GM12875 (cell line): ENCODE measurements around the gene TMEM179.
A peak's percentile ranks its signal among the peaks of the same experiment; 100 is the strongest.

ENCODE experiments used
- H3K4me3 ChIP-seq: one replicate; pipeline ENCODE4 v1.5.1; 2011; ENCODE audit warnings: low read depth, low read length, control low read depth
- CTCF ChIP-seq: IDR thresholded peaks from 2 replicates; pipeline ENCODE4 v1.5.1; 2011; ENCODE audit warnings: low read depth, mild to moderate bottlenecking, control low read depth, inconsistent platforms, low read length, moderate library complexity, borderline replicate concordance; ENCODE audit not compliant: insufficient read depth

Gene TMEM179

GRCh38 chr14:104641753-104642539 lies 37.4 kb upstream of the TMEM179 start:
- H3K4me3 ChIP-seq = no peak overlapping the region
- TF ChIP-seq CTCF = no peak

GRCh38 chr14:104640681-104641080 lies 36.1 kb upstream of the TMEM179 start:
- no peak overlapping the region for H3K4me3 ChIP-seq
- no peak for TF ChIP-seq CTCF

- peak; percentile 98 for TF ChIP-seq CTCF
- H3K4me3 ChIP-seq = no peak overlapping the region
Measured at GRCh38 chr14:104639885-104640548, 35.4 kb upstream of the TMEM179 start.

- H3K4me3 ChIP-seq = no peak overlapping the region
- TF ChIP-seq CTCF = no peak
Measured at GRCh38 chr14:104639471-104639870, 34.9 kb upstream of the TMEM179 start.

- H3K4me3 ChIP-seq = no peak overlapping the region
- TF ChIP-seq CTCF = no peak
Measured at GRCh38 chr14:104638927-104639450, 34.4 kb upstream of the TMEM179 start.

- H3K4me3 ChIP-seq = no peak overlapping the region
- TF ChIP-seq CTCF = no peak
Measured at GRCh38 chr14:104638190-104638589, 33.6 kb upstream of the TMEM179 start.
